Transverse colon (tissue), 4 donors: ENCODE results near the gene ISG20L2.

Source experiments
- CTCF ChIP-seq, 5 experiments: fragments of 200-600 bp in 3 of 5; fragments of 450-650 bp in 2 of 5; sonication (generic) in 3 of 5; IDR thresholded peaks; 1 replicate in 2 of 5; 2 replicates in 3 of 5; pipeline ENCODE4 v1.5.1; 2016 to 2017; ENCODE audit warnings: antibody characterized with exemption in 5 of 5, inconsistent platforms in 3 of 5, mild to moderate bottlenecking in 2 of 5, moderate library complexity in 1 of 5
- EP300 ChIP-seq: sonication (generic); formaldehyde crosslinking; IDR thresholded peaks from one replicate; pipeline ENCODE4 v1.6.1; 2017; ENCODE audit warnings: antibody characterized with exemption, low read depth
- POLR2A ChIP-seq: fragments of 450-650 bp; IDR thresholded peaks from one replicate; pipeline ENCODE4 v1.6.1; 2016; ENCODE audit warnings: antibody characterized with exemption, mild to moderate bottlenecking, moderate library complexity
- POLR2AphosphoS5 ChIP-seq, 3 donors: sonication (generic); formaldehyde crosslinking; IDR thresholded peaks; one replicate each; pipeline ENCODE4 v1.6.1; 2016; ENCODE audit warnings: antibody characterized with exemption in 3 of 3

- no peak for TF ChIP-seq CTCF (IDR thresholded peaks at IDR 0.05)
- no peak for TF ChIP-seq POLR2A
- TF ChIP-seq POLR2AphosphoS5 (IDR thresholded peaks at IDR 0.05): no peak
- TF ChIP-seq EP300: no peak
Observed at GRCh38 chr1:156776942-156777341, 48.4 kb upstream of the ISG20L2 start.
